ENCODE results near the gene DENND6B.
"Not testable (repeated sequence)": the region's sequence is repeated elsewhere in the genome, so short reads cannot be mapped to it uniquely, and the experiment has no call there.

DNA sequence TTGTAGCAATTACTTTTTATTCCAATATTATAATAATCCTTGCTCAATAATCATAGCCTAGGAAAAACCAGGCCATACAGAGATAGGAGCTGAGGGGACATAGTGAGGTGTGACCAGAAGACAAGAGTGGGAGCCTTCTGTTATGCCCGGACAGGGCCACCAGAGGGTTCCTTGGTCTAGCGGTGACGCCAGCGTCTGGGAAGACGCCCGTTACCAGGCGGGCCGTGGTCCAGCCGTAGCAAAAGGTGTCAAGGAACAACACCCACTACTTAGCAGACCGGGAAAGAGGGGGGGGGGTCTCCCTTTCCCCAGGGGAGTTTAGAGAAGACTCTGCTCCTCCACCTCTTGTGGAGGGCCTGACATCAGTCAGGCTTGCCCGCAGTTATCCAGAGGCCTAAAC, 53.5 kb downstream of the DENND6B start:
- TF ChIP-seq, protein P1, sequence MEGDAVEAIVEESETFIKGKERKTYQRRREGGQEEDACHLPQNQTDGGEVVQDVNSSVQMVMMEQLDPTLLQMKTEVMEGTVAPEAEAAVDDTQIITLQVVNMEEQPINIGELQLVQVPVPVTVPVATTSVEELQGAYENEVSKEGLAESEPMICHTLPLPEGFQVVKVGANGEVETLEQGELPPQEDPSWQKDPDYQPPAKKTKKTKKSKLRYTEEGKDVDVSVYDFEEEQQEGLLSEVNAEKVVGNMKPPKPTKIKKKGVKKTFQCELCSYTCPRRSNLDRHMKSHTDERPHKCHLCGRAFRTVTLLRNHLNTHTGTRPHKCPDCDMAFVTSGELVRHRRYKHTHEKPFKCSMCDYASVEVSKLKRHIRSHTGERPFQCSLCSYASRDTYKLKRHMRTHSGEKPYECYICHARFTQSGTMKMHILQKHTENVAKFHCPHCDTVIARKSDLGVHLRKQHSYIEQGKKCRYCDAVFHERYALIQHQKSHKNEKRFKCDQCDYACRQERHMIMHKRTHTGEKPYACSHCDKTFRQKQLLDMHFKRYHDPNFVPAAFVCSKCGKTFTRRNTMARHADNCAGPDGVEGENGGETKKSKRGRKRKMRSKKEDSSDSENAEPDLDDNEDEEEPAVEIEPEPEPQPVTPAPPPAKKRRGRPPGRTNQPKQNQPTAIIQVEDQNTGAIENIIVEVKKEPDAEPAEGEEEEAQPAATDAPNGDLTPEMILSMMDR (IDR thresholded peaks at IDR 0.05) = not testable (repeated sequence)
- TF ChIP-seq EZH2phosphoT487, EZH2 (IDR thresholded peaks at IDR 0.05): not testable (repeated sequence)

Data from neural progenitor cell (in vitro differentiated cells).